ENCODE data around the gene LPCAT1. TPM values are rescaled to one million over a fixed set of nuclear protein-coding genes. Genes with fewer than 3 reads are reported as not detected.

The LPCAT1 gene
- total and polyA plus RNA-seq, 2 donors (not counting 3 experiments of a cell fraction or from before 2014, with no cell fraction given), result 28.9 to 57.2 TPM

- BruUV-seq (replicated peaks), result no TSS peak
- intact Hi-C loops (cut with micrococcal nuclease) (no loop called here), dilution Hi-C loops (cut with MboI; ENCODE audit: extremely low pct_ligation_motif_present, low sequenced_read_pairs) (no loop called here)
- Histone ChIP-seq H3K4me2 (ENCODE audit: insufficient read depth, low read length) (no peak overlapping the region), H3K27me3 (ENCODE audit: control insufficient read depth in 2 of 2, insufficient read depth in 2 of 2, low read length in 2 of 2) (peaks cover 0 to 11% of the 10 kb centered on the region in 2 experiments), H3K4me3 (replicated peaks in 1 of 3; ENCODE audit: insufficient read depth in 1 of 3, low read depth in 1 of 3, low read length in 3 of 3) (no peak overlapping the region), H3K36me3 (ENCODE audit: control insufficient read depth in 2 of 2, extremely low read depth in 1 of 2, insufficient read depth in 2 of 2, low read length in 2 of 2) (no peaks in the 10 kb centered on the region), H4K20me1 (replicated peaks; ENCODE audit: control insufficient read depth, extremely low read depth, insufficient read depth, low read length) (no peaks in the 10 kb centered on the region), H2AFZ (ENCODE audit: low read depth, low read length) (no peak overlapping the region), H3K9ac (replicated peaks; ENCODE audit: extremely low read depth, insufficient read depth, low read length) (no peak overlapping the region), H3K79me2 (ENCODE audit: control insufficient read depth, insufficient read depth, low read length) (peaks cover 23% of the 10 kb centered on the region), H3K27ac (ENCODE audit: insufficient read depth, low read depth, low read length) (no peak overlapping the region), H3K9me3 (replicated peaks; ENCODE audit: control insufficient read depth, insufficient read depth, low read length) (no peaks in the 10 kb centered on the region), H3K4me1 (ENCODE audit: control insufficient read depth, extremely low read depth, insufficient read depth, low read length) (peaks cover 16% of the 10 kb centered on the region), H3K9me1 (replicated peaks; ENCODE audit: control insufficient read depth, extremely low read depth, insufficient read depth, low read length) (no peaks in the 10 kb centered on the region)
- FAIRE-seq (no peak), DNase-seq (ENCODE audit: low read depth, low spot score) (no peak)
- ChIA-PET CTCF (no interaction called here), POLR2A (no interaction called here)
- TF ChIP-seq, protein P1, sequence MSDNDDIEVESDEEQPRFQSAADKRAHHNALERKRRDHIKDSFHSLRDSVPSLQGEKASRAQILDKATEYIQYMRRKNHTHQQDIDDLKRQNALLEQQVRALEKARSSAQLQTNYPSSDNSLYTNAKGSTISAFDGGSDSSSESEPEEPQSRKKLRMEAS (IDR thresholded peaks at IDR 0.05; ENCODE audit: insufficient read depth, insufficient read length), result no peak
- TF ChIP-seq EZH2 (IDR thresholded peaks at IDR 0.05; ENCODE audit: borderline replicate concordance, low read depth, low read length, severe bottlenecking) (no peak), JUN (IDR thresholded peaks at IDR 0.05; ENCODE audit: borderline replicate concordance, insufficient read depth, insufficient read length, low read depth) (no peak), POLR2AphosphoS5 (IDR thresholded peaks at IDR 0.05; ENCODE audit: insufficient read depth, low read depth, low read length) (no peak), FOS (IDR thresholded peaks at IDR 0.05; ENCODE audit: borderline replicate concordance, insufficient read depth, low read length) (no peak), POLR2A (IDR thresholded peaks at IDR 0.05; ENCODE audit: low read depth, low read length) (no peak), CTCF (IDR thresholded peaks at IDR 0.05; ENCODE audit: extremely low read depth in 1 of 2, insufficient read depth in 1 of 2, low read depth in 1 of 2, low read length in 2 of 2) (no peak), GATA2 (IDR thresholded peaks at IDR 0.05; ENCODE audit: insufficient read depth, insufficient read length, low read depth, low read length) (no peak), MYC (IDR thresholded peaks at IDR 0.05; ENCODE audit: low read depth, low read length) (no peak)
Measured at GRCh38 chr5:1526190-1526631, 2.5 kb upstream of the LPCAT1 start.
